ELR (cell line): ENCODE results near the gene ABCC11.

Experiments
- DNase-seq: peaks from one replicate; pipeline ENCODE4 v3.0.0-alpha.2; 2015; ENCODE audit warnings: low read depth

The ABCC11 gene

DNA sequence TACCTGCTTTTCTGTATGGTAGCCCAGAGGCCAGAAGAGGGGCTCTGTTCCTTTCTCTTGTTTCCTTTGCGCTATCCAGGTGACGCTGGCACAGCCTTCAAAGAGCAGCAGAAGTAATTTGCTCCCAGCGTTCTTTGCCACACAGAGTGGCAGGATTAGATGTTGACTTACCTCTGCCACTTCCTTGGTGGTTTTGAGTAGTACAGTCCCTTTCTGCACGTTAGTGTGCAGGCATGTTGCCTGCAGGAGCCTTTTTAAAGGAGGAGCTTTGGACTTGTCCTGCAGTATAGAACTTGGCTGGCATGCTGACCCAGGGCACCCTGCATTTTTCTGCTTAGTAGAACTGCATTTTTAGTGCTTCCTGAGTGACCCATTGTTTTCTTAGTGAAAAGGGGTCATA is at the start of gene ABCC11:
Gene ABCC11, minus strand, starts transcription at position 229 of the 400 bp plus-strand sequence. CDS start 15,618 bp downstream, outside the sequence.
- DNase-seq = no peak

DNA sequence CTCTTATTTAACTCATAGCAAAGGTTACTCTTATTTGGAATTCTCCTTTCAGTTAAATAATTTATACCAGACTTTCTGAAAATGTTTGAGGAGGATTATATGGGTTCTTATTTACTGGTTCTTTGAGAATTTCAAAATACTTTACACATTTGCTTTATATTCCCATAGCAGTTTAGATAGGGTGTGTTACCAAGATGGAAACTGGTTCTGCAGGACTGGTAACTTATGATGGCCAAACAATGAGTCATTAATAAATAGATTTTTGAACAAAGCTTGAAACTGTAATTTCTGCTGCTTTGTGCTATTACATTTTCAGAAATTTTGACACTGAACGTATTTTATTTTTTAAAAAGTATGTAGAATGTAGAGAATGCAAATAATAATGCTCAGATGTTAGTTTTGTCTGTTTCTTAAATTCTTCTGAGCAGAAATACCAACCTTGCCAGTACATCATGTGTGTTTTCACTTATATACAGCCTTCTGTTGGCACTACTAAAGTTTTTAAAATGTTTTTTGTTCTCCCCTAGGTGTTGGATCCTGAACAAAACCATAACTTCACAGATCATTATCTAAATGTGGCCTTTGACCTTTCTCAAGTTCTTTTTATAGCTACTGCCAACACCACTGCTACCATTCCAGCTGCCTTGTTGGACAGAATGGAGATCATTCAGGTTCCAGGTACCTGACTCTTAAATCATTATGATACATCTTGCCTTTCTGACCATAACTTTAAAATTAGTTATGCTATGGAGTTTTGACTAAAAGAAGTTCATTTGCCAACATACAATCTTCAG is 48.3 kb upstream of the ABCC11 start:
- DNase-seq = no peak

DNA sequence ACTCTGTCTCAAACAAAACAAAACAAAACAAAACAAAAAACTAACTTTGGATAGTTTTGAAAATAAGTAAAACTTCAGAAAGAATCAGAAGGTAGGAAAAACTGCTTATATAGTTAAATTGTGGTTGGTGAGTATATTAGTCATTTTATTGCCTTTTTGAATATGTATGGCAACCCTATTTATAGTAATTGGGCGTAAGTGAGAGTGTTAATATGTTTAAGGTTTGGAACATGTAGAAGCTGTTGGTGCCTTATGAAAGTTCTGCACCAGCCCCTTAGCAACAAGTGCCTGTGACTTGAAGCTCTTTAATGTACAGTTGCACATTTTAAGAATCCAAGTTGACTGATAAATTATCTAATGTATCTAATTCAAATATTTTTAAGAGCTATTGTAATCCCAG is 47.4 kb upstream of the ABCC11 start:
- no peak for DNase-seq

- no peak for DNase-seq
These were observed 45.1 kb upstream of the ABCC11 start for GRCh38 chr16:48292452-48292851.

- no peak for DNase-seq
These were observed 44.4 kb upstream of the ABCC11 start for GRCh38 chr16:48291754-48292153.

- peak; percentile 55 for DNase-seq
These were observed 44.0 kb upstream of the ABCC11 start for GRCh38 chr16:48291303-48291702.

DNA sequence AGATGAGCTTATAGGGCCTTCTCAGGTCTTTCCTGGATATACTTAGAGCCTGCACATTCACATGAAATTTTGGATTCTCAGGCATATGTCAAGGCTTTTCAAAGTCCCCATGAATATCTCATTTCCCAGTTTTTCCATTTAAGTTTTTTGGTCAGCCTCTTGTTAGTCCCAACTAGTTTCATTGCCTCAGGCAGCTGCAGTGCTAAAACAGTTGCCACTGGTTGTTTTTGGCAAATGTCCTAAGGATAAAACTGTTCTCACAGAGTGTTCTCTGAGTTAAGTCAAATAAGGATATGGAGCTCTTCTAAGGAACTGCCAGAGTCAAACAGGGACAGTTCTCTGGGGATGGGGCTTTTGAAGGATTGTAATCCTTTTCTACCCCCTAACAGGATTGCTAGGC is 39.9 kb upstream of the ABCC11 start:
- no peak for DNase-seq

- DNase-seq = no peak
These were observed 37.6 kb upstream of the ABCC11 start for GRCh38 chr16:48284772-48285409.

DNA sequence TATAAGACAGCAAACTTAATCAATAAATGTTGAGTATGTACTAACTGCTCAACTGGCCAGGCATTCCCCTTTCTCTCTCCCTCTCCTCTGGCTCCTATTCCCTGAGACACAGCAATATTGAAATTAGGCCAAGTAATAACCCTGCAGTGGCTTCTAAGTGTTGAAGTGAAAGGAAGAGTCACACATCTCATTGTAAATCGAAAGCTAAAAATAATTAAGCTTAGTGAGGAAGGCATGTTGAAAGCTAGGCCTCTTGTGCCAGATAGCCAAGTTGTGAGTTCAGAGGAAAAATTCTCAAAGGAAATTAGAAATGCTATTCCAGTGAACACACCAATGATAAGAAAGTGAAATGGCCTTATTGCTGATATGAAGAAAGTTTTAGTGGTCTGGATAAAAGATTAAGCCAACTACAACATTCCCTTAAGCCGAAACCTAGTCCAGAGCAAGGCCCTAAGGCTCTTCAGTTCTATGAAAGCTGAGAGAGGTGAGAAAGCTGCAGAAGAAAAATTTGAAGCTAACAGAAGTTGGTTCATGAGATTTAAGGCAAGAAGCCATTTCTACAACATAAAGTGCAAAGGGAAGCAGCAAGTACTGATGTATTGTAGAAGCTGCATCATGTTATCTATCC is 35.4 kb upstream of the ABCC11 start:
- no peak for DNase-seq

GRCh38 chr16:48280546-48280945 is 33.2 kb upstream of the ABCC11 start:
- no peak for DNase-seq

- DNase-seq = no peak
These were observed 31.9 kb upstream of the ABCC11 start for GRCh38 chr16:48279199-48279598.

GRCh38 chr16:48277158-48277557 is 29.8 kb upstream of the ABCC11 start:
- DNase-seq = no peak

GRCh38 chr16:48276102-48276501 is 28.8 kb upstream of the ABCC11 start:
- DNase-seq = peak; percentile 28

- no peak for DNase-seq
These were observed 27.1 kb upstream of the ABCC11 start for GRCh38 chr16:48274476-48274875.

GRCh38 chr16:48272837-48273421 is 25.6 kb upstream of the ABCC11 start:
- no peak for DNase-seq

GRCh38 chr16:48271728-48272127 is 24.4 kb upstream of the ABCC11 start:
- no peak for DNase-seq

DNA sequence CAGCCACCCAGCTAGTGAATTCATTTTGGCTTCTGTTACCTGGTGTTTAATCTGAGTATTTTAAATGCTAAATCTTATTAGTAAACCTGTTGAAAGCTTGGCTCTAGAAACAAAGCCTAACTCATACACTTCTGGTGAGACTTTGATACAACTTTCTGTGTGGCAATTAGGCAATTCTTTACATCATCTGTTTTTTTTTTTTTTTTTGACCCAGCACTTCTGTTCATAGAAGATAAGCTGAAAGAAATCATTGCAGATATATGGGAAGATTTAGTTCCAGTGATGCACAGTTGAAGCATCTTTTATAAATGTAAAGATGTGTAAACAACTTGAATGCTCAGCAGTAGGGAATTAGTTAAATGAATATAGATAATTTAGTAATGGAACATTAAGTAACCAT is 21.7 kb upstream of the ABCC11 start:
- DNase-seq = no peak

- no peak for DNase-seq
These were observed 15.3 kb upstream of the ABCC11 start for GRCh38 chr16:48262631-48263030.

DNA sequence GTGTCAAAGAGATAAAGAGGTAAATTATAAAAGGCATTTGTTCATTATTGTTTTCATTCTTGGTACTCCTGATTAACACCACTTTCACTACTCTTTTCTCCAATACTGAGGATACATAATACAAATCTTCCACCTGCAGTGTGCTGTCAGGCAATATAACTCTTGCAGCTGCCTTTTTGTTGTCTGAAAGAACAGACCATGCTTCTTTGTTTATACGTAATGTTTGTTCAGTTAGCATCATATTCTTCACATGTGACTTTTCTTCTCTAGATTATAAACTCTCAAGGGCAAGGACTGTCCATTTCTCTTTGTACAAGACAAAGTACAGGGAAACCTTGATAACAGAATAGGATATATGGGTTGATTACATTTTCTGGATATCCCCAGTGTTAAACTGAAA is 14.2 kb upstream of the ABCC11 start:
- no peak for DNase-seq

GRCh38 chr16:48256579-48257177 is 9.3 kb upstream of the ABCC11 start:
- no peak for DNase-seq

DNA sequence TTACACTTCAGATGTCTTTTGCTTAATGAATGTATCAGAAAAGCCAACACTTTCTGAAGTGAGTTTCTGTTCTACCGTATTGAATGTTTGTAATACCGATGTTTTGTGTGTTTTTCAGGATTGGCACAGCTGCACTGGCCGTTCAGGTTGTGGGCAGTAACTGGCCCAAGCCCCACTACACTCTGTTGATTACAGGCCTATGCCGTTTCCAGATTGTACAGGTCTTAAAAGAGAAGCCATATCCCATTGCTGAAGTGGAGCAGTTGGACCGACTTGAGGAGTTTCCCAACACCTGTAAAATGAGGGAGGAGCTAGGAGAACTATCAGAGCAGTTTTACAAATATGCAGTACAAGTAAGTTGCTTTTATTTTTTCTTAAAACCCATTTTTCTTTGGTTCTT is 4.7 kb upstream of the ABCC11 start:
- DNase-seq = no peak

DNA sequence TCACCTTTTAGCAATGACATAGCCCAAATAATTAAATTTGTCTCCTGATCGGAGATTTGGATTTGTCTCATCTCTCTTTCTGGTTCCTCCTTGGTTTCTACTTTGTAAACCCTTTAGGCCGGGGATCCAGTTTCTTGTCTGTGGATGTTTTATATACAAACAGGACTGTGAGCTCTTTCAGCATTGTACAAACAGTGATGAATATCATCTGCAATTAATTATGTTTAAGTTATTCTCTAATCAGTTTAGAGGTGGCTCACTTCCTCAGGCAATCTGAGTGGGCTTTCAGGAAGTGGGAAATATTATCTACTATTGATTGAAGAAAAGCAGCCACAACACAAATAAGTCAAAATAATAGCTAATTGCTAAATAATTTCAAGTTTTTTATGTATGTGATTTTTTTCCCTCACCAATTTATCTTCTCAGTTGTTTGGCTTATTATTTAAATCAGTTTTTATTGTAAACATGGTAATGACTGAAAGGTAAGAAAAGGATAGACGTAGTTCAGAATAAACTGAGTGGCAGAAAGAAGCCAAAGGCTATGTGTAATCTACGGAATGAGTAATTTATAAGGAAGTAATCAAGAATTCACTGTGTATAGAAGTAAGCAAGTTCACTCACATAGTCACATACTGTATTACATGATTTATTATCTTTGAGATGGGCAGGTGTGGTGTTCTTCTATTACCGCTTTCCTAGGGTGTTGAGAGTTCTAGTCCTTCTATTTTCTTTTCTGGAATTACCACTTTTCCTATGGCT is 3.4 kb upstream of the ABCC11 start:
- DNase-seq = no peak
